ENCODE measurements around the gene AADACL4.
"Not testable (repeated sequence)": the region's sequence is repeated elsewhere in the genome, so short reads cannot be mapped to it uniquely, and the experiment has no call there.

The AADACL4 gene

GRCh38 chr1:12636098-12636950, 7.6 kb upstream of the AADACL4 start:
- FAIRE-seq (no peak), DNase-seq (ENCODE audit: insufficient read length) (no peak)
- TF ChIP-seq POLR2A (IDR thresholded peaks at IDR 0.05; ENCODE audit: low read depth, low read length) (no peak), TAF1 (IDR thresholded peaks at IDR 0.05; ENCODE audit: borderline replicate concordance, low read depth, low read length) (no peak), POLR2AphosphoS5 (IDR thresholded peaks at IDR 0.05; ENCODE audit: low read depth, low read length) (no peak)

DNA sequence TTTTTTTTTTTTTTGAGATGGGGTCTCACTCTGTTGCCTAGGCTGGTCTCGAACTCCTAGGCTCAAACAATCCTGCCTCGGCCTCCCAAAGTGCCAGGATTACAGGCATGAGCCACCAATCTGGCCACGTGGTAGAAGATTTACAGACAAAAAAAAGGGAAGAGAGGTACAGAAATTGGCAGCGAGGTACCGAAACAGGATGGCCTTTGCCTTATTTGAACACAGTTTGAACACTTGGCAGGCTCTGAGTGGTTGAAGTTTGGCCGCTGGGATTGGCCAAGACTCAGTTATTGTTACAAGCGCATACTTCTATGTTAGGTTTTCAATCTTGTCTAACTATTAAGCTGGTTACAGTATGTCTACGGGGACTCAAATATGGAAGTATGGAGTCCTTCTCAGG, 6.2 kb upstream of the AADACL4 start:
- DNase-seq (ENCODE audit: insufficient read length) (no peak), FAIRE-seq (no peak)
- no peak for TF ChIP-seq POLR2AphosphoS5 (IDR thresholded peaks at IDR 0.05; ENCODE audit: low read depth, low read length)
- no peak for TF ChIP-seq POLR2A (IDR thresholded peaks at IDR 0.05; ENCODE audit: low read depth, low read length)
- TF ChIP-seq TAF1 (IDR thresholded peaks at IDR 0.05; ENCODE audit: borderline replicate concordance, low read depth, low read length), result no peak

DNA sequence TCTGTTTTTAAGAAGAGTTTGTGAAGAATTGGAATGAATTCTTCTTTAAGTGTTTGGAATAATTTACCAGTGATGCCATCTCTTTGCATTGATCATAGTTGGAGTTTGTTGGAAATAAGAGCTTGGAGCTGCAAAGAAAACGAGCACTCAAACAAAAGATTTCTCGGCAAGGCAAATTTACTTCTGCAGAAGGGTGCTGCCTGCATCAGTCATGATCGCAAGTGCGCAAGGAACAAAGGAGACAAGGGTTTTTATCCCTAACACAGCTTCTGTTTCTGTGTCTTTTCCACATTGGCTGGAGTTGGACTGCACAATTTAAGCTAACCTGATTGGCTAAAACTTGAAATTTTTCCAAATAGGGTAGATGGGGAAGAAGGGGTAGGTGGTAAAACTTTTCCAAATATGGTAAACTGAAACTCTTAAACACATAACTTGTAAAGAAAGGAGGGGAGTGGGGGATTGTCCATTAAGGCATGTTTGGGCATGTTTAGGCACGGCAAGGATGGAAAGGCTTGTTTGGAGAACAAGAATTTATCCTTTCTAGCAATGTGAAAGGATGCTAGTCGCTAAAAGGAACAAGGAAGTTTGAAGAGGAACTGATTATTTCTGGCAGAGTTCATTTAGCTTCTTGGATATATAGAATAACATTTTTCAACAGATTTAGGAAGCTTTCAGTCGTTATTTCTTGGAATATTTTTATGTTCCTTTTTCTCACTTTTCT, 3.5 kb upstream of the AADACL4 start:
- DNase-seq (ENCODE audit: insufficient read length) (no peak), FAIRE-seq (no peak)
- TF ChIP-seq POLR2AphosphoS5 (IDR thresholded peaks at IDR 0.05; ENCODE audit: low read depth, low read length) (no peak), POLR2A (IDR thresholded peaks at IDR 0.05; ENCODE audit: low read depth, low read length) (no peak), TAF1 (IDR thresholded peaks at IDR 0.05; ENCODE audit: borderline replicate concordance, low read depth, low read length) (no peak)

GRCh38 chr1:12640958-12641272, 3.0 kb upstream of the AADACL4 start:
- FAIRE-seq, result no peak
- no peak for DNase-seq (ENCODE audit: insufficient read length)
- TF ChIP-seq POLR2A (IDR thresholded peaks at IDR 0.05; ENCODE audit: low read depth, low read length) (no peak), POLR2AphosphoS5 (IDR thresholded peaks at IDR 0.05; ENCODE audit: low read depth, low read length) (no peak), TAF1 (IDR thresholded peaks at IDR 0.05; ENCODE audit: borderline replicate concordance, low read depth, low read length) (no peak)

- DNase-seq (ENCODE audit: insufficient read length), result no peak
- no peak for TF ChIP-seq POLR2AphosphoS5 (IDR thresholded peaks at IDR 0.05; ENCODE audit: low read depth, low read length)
- TF ChIP-seq TAF1 (IDR thresholded peaks at IDR 0.05; ENCODE audit: borderline replicate concordance, low read depth, low read length), result no peak
- no peak for TF ChIP-seq POLR2A (IDR thresholded peaks at IDR 0.05; ENCODE audit: low read depth, low read length)
- FAIRE-seq, result no peak
Measured at GRCh38 chr1:12643079-12643478, 806 bp upstream of the AADACL4 start.

GRCh38 chr1:12644237-12644636, 352 bp downstream of the AADACL4 start:
- FAIRE-seq (no peak), DNase-seq (ENCODE audit: insufficient read length) (no peak)
- no peak for TF ChIP-seq POLR2A (IDR thresholded peaks at IDR 0.05; ENCODE audit: low read depth, low read length)
- no peak for TF ChIP-seq TAF1 (IDR thresholded peaks at IDR 0.05; ENCODE audit: borderline replicate concordance, low read depth, low read length)
- TF ChIP-seq POLR2AphosphoS5 (IDR thresholded peaks at IDR 0.05; ENCODE audit: low read depth, low read length), result no peak

- no peak for DNase-seq (ENCODE audit: insufficient read length)
- TF ChIP-seq POLR2A (IDR thresholded peaks at IDR 0.05; ENCODE audit: low read depth, low read length) (no peak), TAF1 (IDR thresholded peaks at IDR 0.05; ENCODE audit: borderline replicate concordance, low read depth, low read length) (no peak), POLR2AphosphoS5 (IDR thresholded peaks at IDR 0.05; ENCODE audit: low read depth, low read length) (no peak)
- no peak for FAIRE-seq
Measured at GRCh38 chr1:12644829-12645228, 944 bp downstream of the AADACL4 start.

DNA sequence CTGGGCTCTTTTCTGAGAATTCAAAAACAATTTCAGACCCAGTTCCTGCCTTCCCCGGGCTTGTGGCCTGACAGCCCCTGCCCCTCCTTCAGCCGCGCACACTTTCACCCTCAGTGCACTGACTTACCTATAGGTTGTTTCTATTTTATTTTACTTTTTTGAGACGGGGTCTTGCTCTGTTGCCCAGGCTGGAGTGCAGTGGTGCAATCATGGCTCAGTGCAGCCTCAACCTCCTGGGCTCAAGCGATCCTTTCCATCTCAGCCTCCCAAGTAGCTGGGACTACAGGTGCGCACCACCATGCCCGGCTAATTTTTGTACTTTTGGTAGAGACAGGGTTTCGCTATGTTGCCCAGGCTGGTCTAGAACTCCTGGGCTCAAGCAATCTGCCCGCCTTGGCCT, 1.5 kb downstream of the AADACL4 start:
- not testable (repeated sequence) for FAIRE-seq; DNase-seq (ENCODE audit: insufficient read length)

GRCh38 chr1:12648741-12649140, 4.9 kb downstream of the AADACL4 start:
- TF ChIP-seq POLR2A (IDR thresholded peaks at IDR 0.05; ENCODE audit: low read depth, low read length) (no peak), TAF1 (IDR thresholded peaks at IDR 0.05; ENCODE audit: borderline replicate concordance, low read depth, low read length) (no peak), POLR2AphosphoS5 (IDR thresholded peaks at IDR 0.05; ENCODE audit: low read depth, low read length) (no peak)
- no peak for DNase-seq (ENCODE audit: insufficient read length)
- FAIRE-seq, result no peak

DNA sequence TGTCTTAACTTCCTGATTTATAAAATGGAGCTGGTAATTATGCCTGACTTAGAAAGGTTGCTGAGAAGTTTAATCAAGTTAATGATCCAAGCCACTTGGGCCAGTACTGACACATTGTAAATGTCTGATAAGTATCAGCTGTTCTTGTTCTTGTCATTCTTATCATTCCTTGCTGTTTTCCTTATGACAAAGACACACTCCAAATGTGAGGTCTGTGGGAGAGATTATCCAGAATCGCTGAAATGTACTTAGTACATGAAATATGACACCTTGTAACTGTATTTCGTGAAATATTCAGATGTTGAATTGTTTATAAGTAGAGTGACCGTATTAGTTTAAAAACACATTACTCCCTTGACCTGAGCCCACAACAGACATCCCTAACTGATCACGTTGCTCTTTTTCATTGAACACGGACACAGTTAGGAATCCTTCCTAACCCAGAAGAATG, 6.1 kb downstream of the AADACL4 start:
- FAIRE-seq (no peak), DNase-seq (ENCODE audit: insufficient read length) (no peak)
- TF ChIP-seq POLR2AphosphoS5 (IDR thresholded peaks at IDR 0.05; ENCODE audit: low read depth, low read length) (no peak), TAF1 (IDR thresholded peaks at IDR 0.05; ENCODE audit: borderline replicate concordance, low read depth, low read length) (no peak), POLR2A (IDR thresholded peaks at IDR 0.05; ENCODE audit: low read depth, low read length) (no peak)

GRCh38 chr1:12654004-12654567, 10.2 kb downstream of the AADACL4 start:
- FAIRE-seq (no peak), DNase-seq (ENCODE audit: insufficient read length) (no peak)
- TF ChIP-seq TAF1 (IDR thresholded peaks at IDR 0.05; ENCODE audit: borderline replicate concordance, low read depth, low read length) (no peak), POLR2A (IDR thresholded peaks at IDR 0.05; ENCODE audit: low read depth, low read length) (no peak), POLR2AphosphoS5 (IDR thresholded peaks at IDR 0.05; ENCODE audit: low read depth, low read length) (no peak)

GRCh38 chr1:12654657-12655056, 10.8 kb downstream of the AADACL4 start:
- TF ChIP-seq TAF1 (IDR thresholded peaks at IDR 0.05; ENCODE audit: borderline replicate concordance, low read depth, low read length), result no peak
- no peak for TF ChIP-seq POLR2AphosphoS5 (IDR thresholded peaks at IDR 0.05; ENCODE audit: low read depth, low read length)
- no peak for TF ChIP-seq POLR2A (IDR thresholded peaks at IDR 0.05; ENCODE audit: low read depth, low read length)
- no peak for DNase-seq (ENCODE audit: insufficient read length)
- no peak for FAIRE-seq

Measured in GM12892 (cell line).